HL-60 (cell line): ENCODE results near the gene TM4SF18.

Source experiments
- CTCF ChIP-seq: IDR thresholded peaks from one replicate; pipeline ENCODE4 v1.5.1; 2011; ENCODE audit warnings: low read length, control low read depth, inconsistent platforms; ENCODE audit not compliant: insufficient read depth
- GABPA ChIP-seq: IDR thresholded peaks from 2 replicates; pipeline ENCODE4 v1.6.1; 2012; ENCODE audit warnings: low read depth
- POLR2AphosphoS5 ChIP-seq: IDR thresholded peaks from 2 replicates; pipeline ENCODE4 v1.6.1; 2012; ENCODE audit warnings: low read depth
- REST ChIP-seq: IDR thresholded peaks from 2 replicates; pipeline ENCODE4 v1.6.1; 2012; ENCODE audit warnings: low read depth; ENCODE audit not compliant: insufficient replicate concordance
- SPI1 ChIP-seq: IDR thresholded peaks from 2 replicates; pipeline ENCODE4 v1.6.1; 2012; ENCODE audit warnings: low read depth, mild to moderate bottlenecking, borderline replicate concordance

GRCh38 chr3:149315694-149316093 lies 17.7 kb downstream of the TM4SF18 start:
- TF ChIP-seq CTCF (no peak), SPI1 (no peak), POLR2AphosphoS5 (no peak), REST (no peak), GABPA (no peak)
